ENCODE data around the gene SELENOK.
A peak's percentile ranks its signal among the peaks of the same experiment; 100 is the strongest.

DNA sequence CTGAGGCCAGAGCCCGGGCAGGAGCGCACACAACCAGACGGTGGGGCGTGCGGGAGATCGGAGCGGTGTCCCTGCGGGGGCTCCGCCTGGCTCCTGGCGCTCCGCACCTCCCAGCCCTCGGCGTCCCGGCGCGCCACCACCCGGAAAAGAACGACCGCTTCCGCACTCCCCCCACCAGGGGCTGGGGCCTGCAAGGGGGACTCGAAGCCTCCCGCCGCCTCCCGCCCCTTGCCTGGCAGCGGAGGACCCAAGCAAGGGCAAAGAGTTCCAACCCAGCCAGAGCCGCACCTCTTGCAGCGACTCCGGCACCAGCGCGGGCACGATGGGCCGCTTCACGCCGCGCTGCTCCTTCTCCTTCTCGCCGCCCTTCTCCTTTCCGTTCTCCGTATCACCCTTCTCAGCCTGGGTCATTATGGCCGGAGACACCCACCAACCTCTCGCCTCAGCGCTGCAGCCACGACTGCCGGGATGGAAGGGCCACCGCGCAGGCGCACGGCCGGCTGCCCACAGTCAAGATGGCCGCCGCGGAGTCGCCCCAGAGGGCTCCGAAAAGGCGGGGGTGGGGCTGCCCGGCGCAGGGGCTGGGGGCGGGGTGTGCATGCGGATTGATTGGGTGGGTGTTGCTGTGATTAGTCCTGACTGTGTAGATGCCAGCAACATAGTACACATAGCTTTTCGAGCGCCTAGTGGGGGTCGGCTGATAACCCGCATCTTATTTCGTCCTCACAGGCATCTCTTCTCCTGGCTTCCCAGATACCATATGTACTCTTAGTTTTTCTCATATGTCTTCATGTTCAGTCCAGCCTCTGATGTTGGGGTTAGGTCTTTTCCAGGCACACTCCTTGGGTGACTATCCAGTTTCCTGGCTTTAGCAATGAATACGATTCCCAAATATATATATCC, 9.7 kb downstream of the SELENOK start, which contains the start of gene ACTR8:
- TF ChIP-seq FOXM1 (IDR thresholded peaks at IDR 0.05; ENCODE audit: borderline replicate concordance), result peak; percentile 42; the same call in 1 of the 2 replicates
- TF ChIP-seq FOXA1 (IDR thresholded peaks at IDR 0.05), result no peak
- no peak for TF ChIP-seq TARDBP (IDR thresholded peaks at IDR 0.05)
- no peak for TF ChIP-seq HDGF (IDR thresholded peaks at IDR 0.05; ENCODE audit: borderline replicate concordance)
- TF ChIP-seq CTBP1 (IDR thresholded peaks at IDR 0.05; ENCODE audit: borderline replicate concordance), result no peak
- TF ChIP-seq PKNOX1 (IDR thresholded peaks at IDR 0.05), result no peak
- no peak for TF ChIP-seq ARNT (IDR thresholded peaks at IDR 0.05)
